GM21381 (cell line): ENCODE measurements around the gene WBP1L.

Source experiments
- ATAC-seq: cut with Tn5 transposase; IDR thresholded peaks from one replicate; pipeline ENCODE4 v1.9.1; 2021; ENCODE audit warnings: mild to moderate bottlenecking, moderate library complexity; ENCODE audit not compliant: unreplicated experiment

The WBP1L gene

GRCh38 chr10:102777711-102778453 lies 34.1 kb downstream of the WBP1L start:
- ATAC-seq, result no peak

- no peak for ATAC-seq
Measured at GRCh38 chr10:102778781-102779180, 35.0 kb downstream of the WBP1L start.

GRCh38 chr10:102779680-102780526 lies 36.2 kb downstream of the WBP1L start:
- ATAC-seq, result no peak

- no peak for ATAC-seq
Measured at GRCh38 chr10:102780527-102780808, 36.7 kb downstream of the WBP1L start.

- no peak for ATAC-seq
Measured at GRCh38 chr10:102781090-102781920, 37.6 kb downstream of the WBP1L start.

- ATAC-seq, result no peak
Measured at GRCh38 chr10:102781921-102782557, 38.3 kb downstream of the WBP1L start.

- ATAC-seq, result no peak
Measured at GRCh38 chr10:102782673-102783551, 39.2 kb downstream of the WBP1L start.

GRCh38 chr10:102783568-102783967 lies 39.8 kb downstream of the WBP1L start:
- ATAC-seq, result no peak

GRCh38 chr10:102785818-102786217 lies 42.1 kb downstream of the WBP1L start:
- no peak for ATAC-seq

GRCh38 chr10:102791754-102792395 lies 48.1 kb downstream of the WBP1L start:
- ATAC-seq, result no peak

GRCh38 chr10:102795453-102796406 lies 52.0 kb downstream of the WBP1L start:
- ATAC-seq, result peak; percentile 22

- ATAC-seq, result peak; percentile 97
Measured at GRCh38 chr10:102796407-102797176, 52.8 kb downstream of the WBP1L start.

GRCh38 chr10:102799691-102800471 lies 56.1 kb downstream of the WBP1L start:
- ATAC-seq, result no peak

GRCh38 chr10:102800611-102801335 lies 57.0 kb downstream of the WBP1L start:
- no peak for ATAC-seq

- no peak for ATAC-seq
Measured at GRCh38 chr10:102801496-102801895, 57.7 kb downstream of the WBP1L start.

- ATAC-seq, result no peak
Measured at GRCh38 chr10:102801978-102802377, 58.2 kb downstream of the WBP1L start.
